H1 (cell line): ENCODE results near the gene TIAM2.

ENCODE experiments used
- CEBPB ChIP-seq: IDR thresholded peaks from 2 replicates; pipeline ENCODE4 v1.6.1; 2012; ENCODE audit warnings: low read depth, low read length
- CHD2 ChIP-seq: IDR thresholded peaks from 2 replicates; pipeline ENCODE4 v1.6.1; 2012; ENCODE audit warnings: low read length, improper control_type of control experiment
- EZH2 ChIP-seq: fragments of 200-600 bp; sonication (generic); IDR thresholded peaks from 2 replicates; pipeline ENCODE4 v1.7.1; 2012; ENCODE audit warnings: low read depth, mild to moderate bottlenecking, moderate library complexity, low read length, inconsistent platforms; ENCODE audit not compliant: severe bottlenecking
- GTF2F1 ChIP-seq: IDR thresholded peaks from 2 replicates; pipeline ENCODE4 v1.6.1; 2012; ENCODE audit warnings: low read depth, low read length, improper control_type of control experiment, borderline replicate concordance
- KDM5A ChIP-seq: fragments of 200-600 bp; IDR thresholded peaks from 2 replicates; pipeline ENCODE4 v1.7.1; 2012; ENCODE audit warnings: mild to moderate bottlenecking, low read length, inconsistent platforms, mixed read lengths
- POLR2A ChIP-seq, 2 experiments: IDR thresholded peaks; 1 replicate in 1 of 2; 2 replicates in 1 of 2; pipeline ENCODE4 v1.6.1; 2011; ENCODE audit warnings: low read depth in 2 of 2, low read length in 2 of 2, mild to moderate bottlenecking in 2 of 2; ENCODE audit errors: control extremely low read depth in 1 of 2
- SUZ12 ChIP-seq: fragments of 200-600 bp; sonication (generic); IDR thresholded peaks from 2 replicates; pipeline ENCODE4 v1.6.1; 2012; ENCODE audit warnings: mild to moderate bottlenecking, inconsistent platforms, low read length, moderate library complexity, mixed read lengths
- YY1 ChIP-seq: IDR thresholded peaks from 2 replicates; pipeline ENCODE4 v1.6.1; 2011; ENCODE audit warnings: low read depth, mild to moderate bottlenecking, low read length
- ZNF274 ChIP-seq: IDR thresholded peaks from 2 replicates; pipeline ENCODE4 v1.7.0; 2012; ENCODE audit warnings: low read length, borderline replicate concordance; ENCODE audit errors: extremely low read depth
- TF ChIP-seq, protein P1 (sequence below): IDR thresholded peaks from 2 replicates; pipeline ENCODE4 v1.6.1; 2012; ENCODE audit warnings: inconsistent platforms
- TF ChIP-seq, protein P2 (sequence below), 3 experiments: IDR thresholded peaks; 1 replicate in 2 of 3; 2 replicates in 1 of 3; pipeline versions ENCODE4 v1.5.1 to v1.6.1; 2011; ENCODE audit warnings: low read length in 3 of 3, mild to moderate bottlenecking in 3 of 3, inconsistent platforms in 2 of 3, low read depth in 1 of 3, moderate library complexity in 1 of 3; ENCODE audit not compliant: insufficient read depth in 1 of 3; ENCODE audit errors: control extremely low read depth in 1 of 3

DNA sequence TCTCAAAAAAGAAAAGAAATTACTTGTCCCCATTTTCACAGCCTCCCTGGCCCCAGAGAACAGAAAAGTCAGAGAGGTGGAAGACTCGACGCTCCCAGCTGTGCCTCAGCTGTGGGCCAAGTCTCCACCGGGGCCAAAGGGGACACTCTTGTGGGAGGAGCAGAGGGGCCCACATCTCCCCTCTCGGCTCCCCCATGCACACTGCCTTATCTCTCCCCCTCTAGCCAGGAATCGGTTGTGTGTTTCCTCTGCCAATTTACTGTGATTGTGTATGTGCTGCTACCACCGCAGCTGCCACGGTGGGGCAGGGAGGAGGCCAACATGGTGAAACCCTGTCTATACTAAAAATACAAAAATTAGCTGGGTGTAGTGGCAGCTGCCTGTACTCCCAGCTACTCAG is 8.4 kb downstream of the TIAM2 start:
- TF ChIP-seq, protein P1, sequence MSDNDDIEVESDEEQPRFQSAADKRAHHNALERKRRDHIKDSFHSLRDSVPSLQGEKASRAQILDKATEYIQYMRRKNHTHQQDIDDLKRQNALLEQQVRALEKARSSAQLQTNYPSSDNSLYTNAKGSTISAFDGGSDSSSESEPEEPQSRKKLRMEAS = no peak
- TF ChIP-seq POLR2A (IDR thresholded peaks at IDR 0.05; ENCODE audit: control extremely low read depth in 1 of 2, low read depth in 2 of 2, low read length in 2 of 2) (no peak), EZH2 (no peak), KDM5A (no peak), CEBPB (no peak), SUZ12 (no peak), CHD2 (no peak), ZNF274 (no peak), YY1 (no peak), GTF2F1 (no peak)
- TF ChIP-seq, protein P2, sequence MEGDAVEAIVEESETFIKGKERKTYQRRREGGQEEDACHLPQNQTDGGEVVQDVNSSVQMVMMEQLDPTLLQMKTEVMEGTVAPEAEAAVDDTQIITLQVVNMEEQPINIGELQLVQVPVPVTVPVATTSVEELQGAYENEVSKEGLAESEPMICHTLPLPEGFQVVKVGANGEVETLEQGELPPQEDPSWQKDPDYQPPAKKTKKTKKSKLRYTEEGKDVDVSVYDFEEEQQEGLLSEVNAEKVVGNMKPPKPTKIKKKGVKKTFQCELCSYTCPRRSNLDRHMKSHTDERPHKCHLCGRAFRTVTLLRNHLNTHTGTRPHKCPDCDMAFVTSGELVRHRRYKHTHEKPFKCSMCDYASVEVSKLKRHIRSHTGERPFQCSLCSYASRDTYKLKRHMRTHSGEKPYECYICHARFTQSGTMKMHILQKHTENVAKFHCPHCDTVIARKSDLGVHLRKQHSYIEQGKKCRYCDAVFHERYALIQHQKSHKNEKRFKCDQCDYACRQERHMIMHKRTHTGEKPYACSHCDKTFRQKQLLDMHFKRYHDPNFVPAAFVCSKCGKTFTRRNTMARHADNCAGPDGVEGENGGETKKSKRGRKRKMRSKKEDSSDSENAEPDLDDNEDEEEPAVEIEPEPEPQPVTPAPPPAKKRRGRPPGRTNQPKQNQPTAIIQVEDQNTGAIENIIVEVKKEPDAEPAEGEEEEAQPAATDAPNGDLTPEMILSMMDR (IDR thresholded peaks at IDR 0.05; ENCODE audit: control extremely low read depth in 1 of 3, insufficient read depth in 1 of 3, low read depth in 1 of 3, low read length in 3 of 3) = no peak
